CD4-positive, alpha-beta memory T cell (primary cell): ENCODE measurements around the gene TMEM163. TPM values are rescaled to one million over a fixed set of nuclear protein-coding genes. Genes with fewer than 3 reads are reported as not detected.

Source experiments
- CTCF ChIA-PET: fragments of 350-600 bp; sonication (Branson Sonifier 250); formaldehyde crosslinking; loops from one replicate; lab custom pipeline; 2021; ENCODE audit warnings: inconsistent platforms; ENCODE audit not compliant: partially characterized antibody; lab: Charles Lee
- POLR2A ChIA-PET: fragments of 350-600 bp; sonication (Branson Sonifier 250); formaldehyde crosslinking; loops from one replicate; lab custom pipeline; 2021; ENCODE audit not compliant: partially characterized antibody; lab: Charles Lee
- DNase-seq, 5 donors: peaks; one replicate each; pipeline versions ENCODE4 v3.0.0 to v3.0.0-alpha.2; 2020 to 2022; ENCODE audit warnings: mixed read lengths in 1 of 5
- H3K27ac ChIP-seq: one replicate; pipeline ENCODE4 v1.7.0; 2013; ENCODE audit warnings: low read depth, low read length
- H3K27me3 ChIP-seq: 2 replicates; pipeline ENCODE4 v1.7.0; 2013; ENCODE audit warnings: mild to moderate bottlenecking, low read length, moderate library complexity; ENCODE audit not compliant: insufficient read depth
- H3K36me3 ChIP-seq: 2 replicates; pipeline ENCODE4 v1.7.0; 2013; ENCODE audit warnings: mild to moderate bottlenecking, low read length, moderate library complexity; ENCODE audit not compliant: insufficient read depth
- H3K4me1 ChIP-seq: 2 replicates; pipeline ENCODE4 v1.7.0; 2013; ENCODE audit warnings: mild to moderate bottlenecking, low read length, moderate library complexity; ENCODE audit not compliant: insufficient read depth
- H3K4me3 ChIP-seq, 2 donors: one replicate each; pipeline ENCODE4 v1.7.0; 2013; ENCODE audit warnings: low read length in 2 of 2, mild to moderate bottlenecking in 1 of 2
- H3K9me3 ChIP-seq, 2 donors: one replicate each; pipeline ENCODE4 v1.7.0; 2013; ENCODE audit warnings: low read length in 2 of 2, control low read depth in 1 of 2; ENCODE audit not compliant: control insufficient read depth in 1 of 2
- H3K27ac Mint-ChIP-seq, 7 donors: one replicate each; pipeline ENCODE4 v1.8.0; 2020 to 2021; ENCODE audit warnings: mixed read lengths in 7 of 7, mild to moderate bottlenecking in 6 of 7, inconsistent platforms in 3 of 7, moderate library complexity in 3 of 7
- H3K27me3 Mint-ChIP-seq, 2 donors: one replicate each; pipeline ENCODE4 v1.8.0; 2020 to 2021; ENCODE audit warnings: mixed read lengths in 2 of 2
- H3K36me3 Mint-ChIP-seq, 2 donors: one replicate each; pipeline ENCODE4 v1.8.0; 2020 to 2021; ENCODE audit warnings: mixed read lengths in 2 of 2, inconsistent platforms in 1 of 2, mild to moderate bottlenecking in 1 of 2
- H3K4me1 Mint-ChIP-seq, 4 donors: one replicate each; pipeline ENCODE4 v1.8.0; 2020 to 2021; ENCODE audit warnings: mixed read lengths in 4 of 4, mild to moderate bottlenecking in 1 of 4
- H3K4me3 Mint-ChIP-seq, 8 donors: one replicate each; pipeline ENCODE4 v1.8.0; 2020 to 2021; ENCODE audit warnings: mixed read lengths in 8 of 8, mild to moderate bottlenecking in 7 of 8, moderate library complexity in 6 of 8, inconsistent platforms in 3 of 8
- H3K9me3 Mint-ChIP-seq, 8 donors: one replicate each; pipeline ENCODE4 v1.8.0; 2020 to 2021; ENCODE audit warnings: mixed read lengths in 8 of 8, mild to moderate bottlenecking in 5 of 8, inconsistent platforms in 3 of 8, moderate library complexity in 1 of 8
- intact Hi-C: fragments of 100-400 bp; cut with micrococcal nuclease; formaldehyde crosslinking; loops from one replicate; pipeline ENCODE4 v1.15.1; 2023
- polyA plus RNA-seq, 2 donors: library from polyadenylated mRNA; unstranded; fragments of 300-500 nt; fragmentation: Illumina TruSeq; gene quantifications; one replicate each; pipeline ENCODE4 v1.2.3, GENCODE V29; 2021
- total RNA-seq, 2 experiments: library from RNA; stranded (reverse); gene quantifications; one replicate each; pipeline ENCODE4 v1.2.3, GENCODE V29; 2021

Gene TMEM163
- total and polyA plus RNA-seq, 4 experiments from 2014 or later, result 0.47 TPM; not detected in 3

GRCh38 chr2:134576478-134576877, 142.3 kb downstream of the TMEM163 start:
- POLR2A ChIA-PET, result no interaction called here
- Histone ChIP-seq H3K4me3 (no peak overlapping the region), H3K27ac (no peak overlapping the region), H3K27me3 (no peaks in the 10 kb centered on the region), H3K36me3 (no peaks in the 10 kb centered on the region), H3K4me1 (no peaks in the 10 kb centered on the region), H3K9me3 (no peaks in the 10 kb centered on the region)
- peaks cover 0 to 2% of the 10 kb centered on the region in 2 donors for H3K27me3 Mint-ChIP-seq
- DNase-seq, result peak in 4 of 5 donors; percentile 11 to 29 (median 13)
- CTCF ChIA-PET, result interaction anchor here (1.3 kb wide), 1 partner anchor 10 kb away, joined by 3 read pairs; no protein-coding TSS in a partner anchor
- intact Hi-C loops, result loop anchor here (2.0 to 5.0 kb wide), 2 partner anchors 116 to 322 kb away; no protein-coding TSS in a partner anchor
- H3K4me3 Mint-ChIP-seq, result no peak overlapping the region
- no peak overlapping the region for H3K27ac Mint-ChIP-seq
- no peaks in the 10 kb centered on the region for H3K9me3 Mint-ChIP-seq
- H3K36me3 Mint-ChIP-seq, result no peaks in the 10 kb centered on the region
- H3K4me1 Mint-ChIP-seq, result no peaks in the 10 kb centered on the region

GRCh38 chr2:134575888-134576287, 142.9 kb downstream of the TMEM163 start:
- no peak for DNase-seq
- no peaks in the 10 kb centered on the region for H3K9me3 Mint-ChIP-seq
- no peaks in the 10 kb centered on the region for H3K9me3 ChIP-seq
- H3K4me3 ChIP-seq, result no peak overlapping the region
- H3K4me1 ChIP-seq, result no peaks in the 10 kb centered on the region
- H3K4me1 Mint-ChIP-seq, result no peaks in the 10 kb centered on the region
- no peak overlapping the region for H3K27ac Mint-ChIP-seq
- H3K27me3 Mint-ChIP-seq, result peaks cover 0 to 2% of the 10 kb centered on the region in 2 donors
- ChIA-PET CTCF (interaction anchor here (1.3 kb wide), 1 partner anchor 9 kb away, joined by 3 read pairs; no protein-coding TSS in a partner anchor), POLR2A (no interaction called here)
- H3K4me3 Mint-ChIP-seq, result no peak overlapping the region
- H3K36me3 Mint-ChIP-seq, result no peaks in the 10 kb centered on the region
- no peak overlapping the region for H3K27ac ChIP-seq
- intact Hi-C loops, result loop anchor here (2.0 to 5.0 kb wide), 2 partner anchors 116 to 323 kb away; no protein-coding TSS in a partner anchor
- H3K36me3 ChIP-seq, result no peaks in the 10 kb centered on the region
- H3K27me3 ChIP-seq, result no peaks in the 10 kb centered on the region

- H3K27ac Mint-ChIP-seq, result no peak overlapping the region
- no peaks in the 10 kb centered on the region for H3K4me1 Mint-ChIP-seq
- no peaks in the 10 kb centered on the region for H3K9me3 Mint-ChIP-seq
- no peaks in the 10 kb centered on the region for H3K36me3 ChIP-seq
- POLR2A ChIA-PET, result no interaction called here
- CTCF ChIA-PET, result interaction anchor here (0.7 to 1.3 kb wide), 4 partner anchors 8 to 327 kb away, joined by 3 read pairs; no protein-coding TSS in a partner anchor
- peaks cover 0 to 3% of the 10 kb centered on the region in 2 donors for H3K27me3 Mint-ChIP-seq
- H3K4me3 ChIP-seq, result no peak overlapping the region
- no peaks in the 10 kb centered on the region for H3K36me3 Mint-ChIP-seq
- intact Hi-C loops, result loop anchor here (5.0 kb wide), 1 partner anchor 118 kb away; no protein-coding TSS in a partner anchor
- H3K27me3 ChIP-seq, result no peaks in the 10 kb centered on the region
- H3K4me3 Mint-ChIP-seq, result no peak overlapping the region
- no peaks in the 10 kb centered on the region for H3K4me1 ChIP-seq
- no peak for DNase-seq
- no peaks in the 10 kb centered on the region for H3K9me3 ChIP-seq
- H3K27ac ChIP-seq, result no peak overlapping the region
These were observed 144.0 kb downstream of the TMEM163 start for GRCh38 chr2:134574611-134575330.

- Histone ChIP-seq H3K4me3 (no peak overlapping the region), H3K27ac (no peak overlapping the region), H3K36me3 (no peaks in the 10 kb centered on the region), H3K9me3 (no peaks in the 10 kb centered on the region), H3K4me1 (no peaks in the 10 kb centered on the region), H3K27me3 (no peaks in the 10 kb centered on the region)
- Mint-ChIP-seq H3K9me3 (no peaks in the 10 kb centered on the region), H3K4me1 (no peaks in the 10 kb centered on the region), H3K4me3 (no peak overlapping the region), H3K27me3 (peaks cover 0 to 3% of the 10 kb centered on the region in 2 donors), H3K36me3 (no peaks in the 10 kb centered on the region), H3K27ac (no peak overlapping the region)
- intact Hi-C loops, result no loop called here
- ChIA-PET CTCF (no interaction called here), POLR2A (no interaction called here)
- no peak for DNase-seq
These were observed 145.1 kb downstream of the TMEM163 start for GRCh38 chr2:134573724-134574123.

- H3K36me3 ChIP-seq, result no peaks in the 10 kb centered on the region
- CTCF ChIA-PET, result no interaction called here
- DNase-seq, result no peak
- no peaks in the 10 kb centered on the region for H3K4me1 Mint-ChIP-seq
- no peaks in the 10 kb centered on the region for H3K4me1 ChIP-seq
- no peak overlapping the region for H3K4me3 ChIP-seq
- no peaks in the 10 kb centered on the region for H3K9me3 ChIP-seq
- no peak overlapping the region for H3K27ac Mint-ChIP-seq
- no peaks in the 10 kb centered on the region for H3K36me3 Mint-ChIP-seq
- no peak overlapping the region for H3K27ac ChIP-seq
- no peaks in the 10 kb centered on the region for H3K27me3 ChIP-seq
- POLR2A ChIA-PET, result no interaction called here
- H3K4me3 Mint-ChIP-seq, result no peak overlapping the region
- peaks cover 0 to 3% of the 10 kb centered on the region in 2 donors for H3K27me3 Mint-ChIP-seq
- intact Hi-C loops, result no loop called here
- H3K9me3 Mint-ChIP-seq, result no peaks in the 10 kb centered on the region
These were observed 145.8 kb downstream of the TMEM163 start for GRCh38 chr2:134573085-134573370.

- H3K27ac Mint-ChIP-seq, result no peak overlapping the region
These were observed 146.3 kb downstream of the TMEM163 start for GRCh38 chr2:134572314-134573084.

GRCh38 chr2:134570676-134571075, 148.1 kb downstream of the TMEM163 start:
- Histone ChIP-seq H3K27ac (no peak overlapping the region), H3K4me3 (no peak overlapping the region), H3K36me3 (no peaks in the 10 kb centered on the region), H3K4me1 (no peaks in the 10 kb centered on the region), H3K27me3 (no peaks in the 10 kb centered on the region), H3K9me3 (no peaks in the 10 kb centered on the region)
- Mint-ChIP-seq H3K9me3 (no peaks in the 10 kb centered on the region), H3K4me1 (no peaks in the 10 kb centered on the region), H3K4me3 (no peak overlapping the region), H3K27me3 (peaks cover under 1 to 2% of the 10 kb centered on the region in 2 donors), H3K27ac (peak overlapping the region in 1 of 7 donors; percentile 20), H3K36me3 (no peaks in the 10 kb centered on the region)
- ChIA-PET POLR2A (no interaction called here), CTCF (no interaction called here)
- intact Hi-C loops, result no loop called here
- no peak for DNase-seq

More at GRCh38 chr2:134572314-134573084, 146.3 kb downstream of the TMEM163 start:
- intact Hi-C loops, result no loop called here
- ChIA-PET CTCF (no interaction called here), POLR2A (no interaction called here)
- H3K4me3 ChIP-seq, result no peak overlapping the region
- H3K4me3 Mint-ChIP-seq, result no peak overlapping the region
- H3K27me3 ChIP-seq, result no peaks in the 10 kb centered on the region
- no peaks in the 10 kb centered on the region for H3K4me1 ChIP-seq
- peaks cover 0 to 1% of the 10 kb centered on the region in 2 donors for H3K27me3 Mint-ChIP-seq
- no peaks in the 10 kb centered on the region for H3K4me1 Mint-ChIP-seq
- no peaks in the 10 kb centered on the region for H3K9me3 ChIP-seq
- no peaks in the 10 kb centered on the region for H3K36me3 ChIP-seq
- no peak overlapping the region for H3K27ac ChIP-seq
- H3K36me3 Mint-ChIP-seq, result no peaks in the 10 kb centered on the region
- DNase-seq, result no peak
- H3K9me3 Mint-ChIP-seq, result no peaks in the 10 kb centered on the region
